GM19324 (cell line): ENCODE results near the gene KNDC1.

ENCODE experiments used
- ATAC-seq: cut with Tn5 transposase; IDR thresholded peaks from one replicate; pipeline ENCODE4 v1.9.1; 2021; ENCODE audit warnings: mild to moderate bottlenecking, moderate library complexity; ENCODE audit not compliant: unreplicated experiment, low FRiP score

KNDC1 gene

GRCh38 chr10:133176546-133176945, 16.5 kb downstream of the KNDC1 start:
- ATAC-seq = no peak

GRCh38 chr10:133177380-133178157, 17.6 kb downstream of the KNDC1 start:
- no peak for ATAC-seq

DNA sequence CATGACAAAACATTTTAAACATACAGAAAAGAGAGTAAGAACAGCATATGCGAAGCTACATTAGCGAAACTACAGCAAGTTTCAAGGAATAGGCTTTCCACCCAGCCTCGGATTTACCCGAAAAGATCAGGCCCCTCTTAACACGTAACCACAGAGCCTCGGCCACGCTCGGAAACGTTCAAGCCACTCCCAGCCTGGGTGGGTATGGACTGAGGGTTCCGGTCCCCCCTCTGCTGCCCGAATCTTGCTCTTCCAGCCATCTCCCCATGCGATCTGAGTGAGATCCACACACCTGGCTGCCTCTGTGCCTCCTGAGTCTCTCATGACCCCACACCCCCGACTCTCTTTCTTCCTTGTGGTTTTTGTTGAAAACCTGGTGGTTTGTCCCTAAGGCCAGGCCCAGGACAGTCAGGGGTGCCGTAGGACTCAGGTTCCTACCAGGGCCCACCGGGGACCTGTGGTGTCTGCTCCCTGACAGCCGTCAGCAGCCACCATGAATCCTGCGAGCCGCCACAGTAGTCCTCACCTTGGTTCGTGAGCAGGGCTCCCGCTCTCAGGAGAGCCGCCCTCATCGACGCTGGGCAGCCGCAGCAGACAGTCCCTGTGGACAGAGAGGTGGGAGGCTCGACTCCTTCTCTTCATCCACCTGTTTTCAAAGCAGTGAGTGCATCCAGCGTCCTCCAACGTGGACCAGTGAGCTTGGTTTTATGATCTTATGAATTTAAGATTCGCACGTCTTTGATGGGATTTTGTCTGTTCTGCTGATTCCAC, 18.5 kb downstream of the KNDC1 start:
- ATAC-seq = no peak

DNA sequence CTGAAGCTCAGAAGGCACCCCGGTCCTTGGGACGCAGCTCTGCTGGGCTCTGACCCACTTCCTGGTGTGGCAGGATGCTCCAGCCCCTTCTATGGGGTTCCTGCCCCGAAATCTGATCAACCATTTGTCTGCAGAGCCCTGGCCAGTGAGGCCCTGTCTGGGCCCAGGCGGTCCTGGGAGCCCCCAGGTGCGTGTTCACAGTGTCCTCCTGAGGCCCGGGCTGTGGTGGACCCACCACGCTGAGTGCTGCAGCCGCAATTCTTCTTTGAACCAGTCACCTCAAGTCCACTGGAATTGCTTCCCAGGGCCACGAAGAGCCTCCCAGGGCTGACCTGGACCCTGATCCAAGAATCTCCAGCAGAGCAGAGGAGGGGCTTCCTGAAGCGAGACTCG, 19.1 kb downstream of the KNDC1 start:
- no peak for ATAC-seq

GRCh38 chr10:133179651-133180050, 19.6 kb downstream of the KNDC1 start:
- ATAC-seq = no peak

GRCh38 chr10:133180192-133180964, 20.4 kb downstream of the KNDC1 start:
- no peak for ATAC-seq

GRCh38 chr10:133180965-133181639, 21.1 kb downstream of the KNDC1 start:
- ATAC-seq = no peak

DNA sequence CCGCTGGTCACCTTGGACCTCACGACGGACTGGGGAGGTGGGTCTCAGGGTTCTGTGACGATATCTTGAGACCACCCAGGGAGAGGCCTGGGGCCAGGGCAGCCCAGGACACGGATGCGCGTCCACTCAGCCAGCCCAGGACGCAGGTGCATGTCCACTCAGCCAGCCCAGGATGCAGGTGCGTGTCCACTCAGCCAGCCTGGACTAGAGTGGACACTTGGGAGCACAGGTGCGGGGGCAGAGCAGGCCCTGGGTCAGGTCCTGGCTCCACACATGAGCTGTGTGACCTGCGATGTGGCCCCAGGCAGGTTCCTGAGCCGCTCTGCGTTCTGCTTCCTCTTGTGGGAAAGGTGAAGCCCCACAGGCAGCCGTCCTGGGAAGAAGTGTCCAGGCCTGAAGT, 22.2 kb downstream of the KNDC1 start:
- ATAC-seq = no peak

DNA sequence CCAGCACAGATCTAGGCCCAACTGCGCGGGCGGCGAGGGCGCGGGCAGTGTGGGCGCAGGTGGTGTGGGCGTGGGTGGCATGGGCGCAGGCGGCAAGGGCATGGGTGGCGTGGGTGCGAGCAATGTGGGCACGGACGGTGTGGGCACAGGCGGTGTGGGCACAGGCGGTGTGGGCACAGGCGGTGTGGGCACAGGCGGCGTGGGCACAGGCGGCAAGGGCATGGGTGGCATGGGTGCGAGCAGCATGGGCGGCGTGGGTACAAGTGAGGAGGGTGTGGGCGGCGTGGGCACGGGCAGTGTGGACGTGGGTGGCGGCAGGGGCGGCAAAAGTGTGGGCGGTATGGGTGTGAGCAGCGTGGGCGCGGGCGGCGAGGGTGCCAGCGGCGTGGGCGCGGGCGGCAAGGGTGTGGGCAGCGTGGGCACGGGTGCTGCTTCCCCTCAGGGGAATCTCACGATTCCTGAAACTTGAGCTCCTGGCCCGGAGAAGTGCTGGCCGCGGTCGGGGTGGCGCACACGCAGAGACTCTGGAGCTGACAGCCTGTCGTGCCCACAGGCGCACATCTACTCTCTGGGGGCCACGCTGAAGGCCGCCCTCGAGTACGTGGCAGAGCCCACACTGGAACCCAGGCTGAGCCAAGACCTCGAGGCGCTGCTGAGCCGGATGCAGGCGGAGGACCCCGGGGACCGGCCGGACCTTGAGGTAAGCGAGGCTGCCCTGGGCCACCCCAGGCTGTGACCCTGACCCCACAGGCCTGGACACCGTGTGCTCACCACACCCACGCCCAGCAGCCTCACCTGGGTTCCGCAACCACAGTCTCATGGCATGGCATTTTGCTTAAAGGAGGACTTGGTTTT, 23.0 kb downstream of the KNDC1 start:
- ATAC-seq = no peak

- ATAC-seq = no peak
Observed at GRCh38 chr10:133183646-133184378, 23.8 kb downstream of the KNDC1 start.

- ATAC-seq = no peak
Observed at GRCh38 chr10:133184591-133185244, 24.7 kb downstream of the KNDC1 start.

DNA sequence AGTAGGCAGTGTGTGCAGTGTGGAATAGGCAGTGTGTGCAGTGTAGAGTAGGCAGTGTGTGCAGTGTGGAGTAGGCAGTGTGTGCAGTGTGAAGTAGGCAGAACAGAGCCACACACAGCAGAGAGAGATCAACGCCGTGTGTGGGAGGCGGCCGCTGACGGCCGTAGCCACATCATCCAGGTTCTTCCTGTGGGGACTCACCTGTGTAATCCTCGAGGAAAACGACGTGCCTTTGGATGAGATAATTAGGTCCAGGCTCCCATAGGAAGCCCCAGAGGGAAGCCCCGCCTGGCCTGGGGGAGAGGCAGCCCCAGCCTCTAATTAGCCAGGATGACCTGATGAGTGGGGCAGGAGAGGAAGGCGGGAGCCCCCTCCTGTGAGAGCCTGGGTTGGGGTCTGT, 25.4 kb downstream of the KNDC1 start:
- ATAC-seq = no peak

DNA sequence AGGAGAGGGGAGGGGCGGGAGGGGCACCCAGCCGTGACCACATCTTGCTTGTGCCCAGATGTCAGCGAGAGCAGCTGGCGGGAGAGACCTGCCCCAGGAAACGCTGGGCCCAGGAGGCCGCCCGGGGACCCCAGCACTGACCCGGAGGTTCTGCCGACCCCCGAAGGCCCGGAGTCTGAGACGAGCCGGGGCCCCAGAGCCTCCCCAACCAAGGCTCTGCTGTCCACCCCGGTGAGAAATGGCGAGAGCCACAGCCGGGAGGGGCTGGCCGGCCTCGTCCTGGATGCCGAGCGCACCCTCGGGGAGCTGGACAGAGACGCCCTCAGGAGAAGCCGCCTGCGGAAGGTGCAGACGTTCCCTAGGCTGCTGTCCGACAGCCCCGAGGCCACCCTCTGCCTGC, 25.9 kb downstream of the KNDC1 start:
- no peak for ATAC-seq

DNA sequence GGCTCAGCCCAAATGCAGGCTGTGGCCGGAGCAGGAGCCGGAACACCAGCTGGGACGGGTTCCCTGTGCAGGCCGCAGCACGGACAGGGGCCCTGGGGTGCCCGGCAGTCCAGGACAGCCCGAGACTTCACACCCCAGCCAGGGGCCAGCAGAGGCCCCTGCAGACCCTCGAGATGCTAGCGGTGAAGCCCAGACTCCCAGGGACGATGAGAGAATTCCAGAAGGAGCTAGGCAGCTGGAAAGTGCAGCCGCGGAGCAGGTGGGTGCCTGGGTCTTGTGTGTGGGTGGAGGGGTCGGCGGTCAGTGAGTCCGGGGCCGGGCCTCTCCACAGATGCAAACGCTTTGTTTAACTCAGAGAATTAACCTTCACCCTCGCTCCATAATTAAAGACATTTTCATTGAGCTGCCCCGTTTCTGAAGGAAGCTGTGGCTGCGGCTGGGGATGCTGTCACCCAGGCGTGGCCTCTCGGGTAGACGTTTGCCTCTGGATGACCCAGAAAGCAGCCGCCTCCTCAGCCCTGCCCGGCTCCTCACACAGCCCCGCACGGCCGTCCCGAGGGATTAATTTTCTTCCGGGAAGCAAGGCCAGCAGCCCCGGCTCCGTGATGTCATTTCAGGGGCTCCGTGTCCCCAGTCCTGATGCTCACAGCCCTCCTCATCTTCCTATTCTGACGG, 26.5 kb downstream of the KNDC1 start:
- ATAC-seq = no peak

DNA sequence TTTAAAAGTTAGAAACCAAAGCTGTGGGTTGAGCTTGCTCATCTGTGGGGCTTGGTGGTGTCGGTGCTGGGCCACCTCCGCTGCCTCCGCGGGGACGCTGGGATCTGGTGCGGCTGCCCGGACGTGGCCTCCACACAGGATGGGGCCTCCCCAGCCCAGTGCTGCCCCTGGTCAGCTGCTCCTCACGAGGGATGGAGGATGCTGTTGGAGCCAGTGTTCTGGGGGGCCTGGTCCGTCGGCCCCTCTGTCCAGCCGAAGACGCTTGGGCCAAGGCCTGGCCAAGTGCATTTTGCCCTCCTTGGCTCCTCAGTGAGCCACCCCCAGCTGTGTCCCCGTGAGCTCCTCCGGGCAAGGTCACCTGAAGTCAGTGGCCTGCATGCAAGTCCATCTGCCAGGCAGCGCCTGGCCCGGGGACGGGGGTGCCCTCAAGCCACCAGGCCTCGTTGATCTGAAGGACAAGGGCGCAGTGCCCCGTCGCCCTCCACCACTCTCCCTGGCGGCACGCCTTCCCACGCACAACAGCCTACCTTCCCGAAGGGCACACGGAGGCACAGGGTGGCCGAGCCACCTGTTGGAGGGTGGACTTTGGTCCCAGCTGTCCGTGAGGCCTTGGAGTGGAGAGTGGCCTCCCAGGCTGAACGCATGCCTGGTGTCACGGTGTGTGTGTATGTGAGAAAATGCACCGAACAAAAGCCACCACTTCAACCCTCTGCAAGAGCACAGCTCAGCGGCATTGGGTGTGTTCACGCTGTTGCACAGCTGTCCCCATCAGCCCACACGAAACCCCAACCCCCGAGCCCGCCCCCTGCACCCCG, 27.3 kb downstream of the KNDC1 start:
- ATAC-seq = no peak

GRCh38 chr10:133187906-133188681, 28.1 kb downstream of the KNDC1 start:
- ATAC-seq = no peak
